SIG-M5 treated with dmso at 0.1 percent for 504 hours (cell line): ENCODE results near the gene ZNF341.
A peak's percentile ranks its signal among the peaks of the same experiment; 100 is the strongest.
"Not testable (repeated sequence)": the region's sequence is repeated elsewhere in the genome, so short reads cannot be mapped to it uniquely, and the experiment has no call there.

Experiments used
- DNase-seq: peaks from one replicate; lab custom pipeline; 2025; ENCODE audit not compliant: unreplicated experiment; lab: John Stamatoyannopoulos, UW

The ZNF341 gene

GRCh38 chr20:33731693-33732165, at the start of gene ZNF341:
TSS of gene ZNF341 (plus strand) at chr20:33731996. CDS start at chr20:33732022, 26 bp downstream.
- DNase-seq, result peak; percentile 91

DNA sequence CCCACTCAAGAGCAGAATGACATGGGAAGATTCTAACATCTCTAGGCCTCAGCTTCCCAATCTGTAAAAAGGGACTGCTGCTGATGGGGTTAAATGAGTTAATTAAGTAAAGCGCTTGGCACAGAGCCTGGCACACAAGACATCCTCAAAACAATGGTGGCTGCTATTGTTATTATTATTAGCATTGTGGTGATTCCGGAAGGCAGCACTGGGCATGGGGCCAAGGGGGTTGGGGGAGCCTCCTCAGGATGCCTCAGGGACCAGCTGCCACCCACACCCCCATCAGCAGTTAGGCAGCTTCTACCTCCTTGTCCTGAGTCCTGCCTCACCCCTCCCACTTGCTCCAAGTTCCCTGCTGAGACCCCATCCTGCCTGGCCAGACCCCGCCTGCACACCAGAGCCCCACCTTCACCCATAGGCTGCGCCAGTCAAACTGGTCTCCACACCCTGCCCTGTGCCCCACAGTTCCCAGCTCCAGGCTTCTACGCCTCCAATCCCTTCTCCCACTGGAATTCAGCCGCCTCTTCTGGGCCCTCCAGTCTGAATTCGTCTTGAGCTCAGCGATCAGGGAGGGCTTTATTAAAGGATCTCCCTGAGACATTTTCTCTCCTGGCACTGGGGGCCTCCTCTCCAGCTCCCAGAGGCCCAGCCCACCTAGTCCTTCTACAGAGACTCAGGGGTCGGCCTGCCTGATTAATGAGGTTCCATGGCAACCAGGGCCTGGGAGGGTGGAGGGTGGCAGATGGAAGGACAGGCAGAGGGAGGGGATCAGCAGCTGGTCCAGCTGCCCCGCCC, 47.1 kb upstream of the ZNF341 start:
- no peak for DNase-seq

- peak; percentile 68 for DNase-seq
Observed at GRCh38 chr20:33685328-33686099, 46.3 kb upstream of the ZNF341 start.

GRCh38 chr20:33686100-33686983, 45.5 kb upstream of the ZNF341 start, which contains the start of gene E2F1:
TSS of gene E2F1 (minus strand) at chr20:33686385. CDS start at chr20:33686264, 121 bp downstream.
- peak; percentile 93 for DNase-seq

DNA sequence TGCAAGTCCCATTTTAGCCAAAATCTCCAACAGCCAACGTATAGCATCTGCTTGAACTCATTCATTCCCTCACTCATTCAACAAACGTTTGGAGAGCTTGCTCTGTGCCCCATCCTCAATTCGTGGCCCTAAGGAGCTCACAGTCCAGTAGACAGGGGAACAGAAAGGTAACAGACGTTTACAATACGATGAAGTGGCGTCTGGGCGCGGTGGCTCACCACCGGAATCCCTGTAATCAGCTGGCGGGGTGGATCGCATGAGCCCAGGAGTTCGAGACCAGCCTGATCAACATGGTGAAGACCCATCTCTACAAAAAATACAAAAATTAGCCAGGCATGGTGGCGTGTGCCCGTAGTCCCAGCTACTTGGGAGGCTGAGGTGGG, 44.8 kb upstream of the ZNF341 start:
- DNase-seq, result no peak

GRCh38 chr20:33687370-33687915, 44.4 kb upstream of the ZNF341 start:
- DNase-seq, result peak; percentile 94

- no peak for DNase-seq
Observed at GRCh38 chr20:33687993-33688937, 43.5 kb upstream of the ZNF341 start.

- no peak for DNase-seq
Observed at GRCh38 chr20:33688938-33689424, 42.8 kb upstream of the ZNF341 start.

- DNase-seq, result no peak
Observed at GRCh38 chr20:33689493-33689892, 42.3 kb upstream of the ZNF341 start.

- peak; percentile 78 for DNase-seq
Observed at GRCh38 chr20:33689973-33690372, 41.8 kb upstream of the ZNF341 start.

- no peak for DNase-seq
Observed at GRCh38 chr20:33693289-33693688, 38.5 kb upstream of the ZNF341 start.

GRCh38 chr20:33693741-33694638, 37.8 kb upstream of the ZNF341 start:
- no peak for DNase-seq

GRCh38 chr20:33694639-33695012, 37.2 kb upstream of the ZNF341 start:
- DNase-seq, result no peak

DNA sequence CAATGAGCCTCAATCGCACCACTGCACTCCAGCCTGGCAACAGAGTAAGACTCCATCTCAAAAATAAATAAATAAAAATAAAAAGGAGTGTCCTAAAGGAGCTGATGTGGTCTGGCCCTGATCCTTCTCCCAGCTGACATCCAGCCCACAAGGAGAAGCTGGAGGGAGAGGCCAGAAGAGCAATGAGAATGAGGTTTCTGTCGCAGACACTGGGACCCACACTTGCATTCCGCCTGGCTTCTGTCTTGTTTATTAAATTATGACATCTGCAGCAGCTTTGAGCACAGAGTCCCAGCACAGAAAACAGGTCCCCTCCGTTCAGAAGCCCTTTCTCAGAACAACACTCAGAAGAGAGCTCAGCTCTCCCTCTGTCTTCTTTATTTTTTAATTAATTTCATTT, 35.3 kb upstream of the ZNF341 start:
- DNase-seq, result no peak

- peak; percentile 64 for DNase-seq
Observed at GRCh38 chr20:33697129-33697528, 34.7 kb upstream of the ZNF341 start.

GRCh38 chr20:33698966-33699365, 32.8 kb upstream of the ZNF341 start:
- DNase-seq, result not testable (repeated sequence)

DNA sequence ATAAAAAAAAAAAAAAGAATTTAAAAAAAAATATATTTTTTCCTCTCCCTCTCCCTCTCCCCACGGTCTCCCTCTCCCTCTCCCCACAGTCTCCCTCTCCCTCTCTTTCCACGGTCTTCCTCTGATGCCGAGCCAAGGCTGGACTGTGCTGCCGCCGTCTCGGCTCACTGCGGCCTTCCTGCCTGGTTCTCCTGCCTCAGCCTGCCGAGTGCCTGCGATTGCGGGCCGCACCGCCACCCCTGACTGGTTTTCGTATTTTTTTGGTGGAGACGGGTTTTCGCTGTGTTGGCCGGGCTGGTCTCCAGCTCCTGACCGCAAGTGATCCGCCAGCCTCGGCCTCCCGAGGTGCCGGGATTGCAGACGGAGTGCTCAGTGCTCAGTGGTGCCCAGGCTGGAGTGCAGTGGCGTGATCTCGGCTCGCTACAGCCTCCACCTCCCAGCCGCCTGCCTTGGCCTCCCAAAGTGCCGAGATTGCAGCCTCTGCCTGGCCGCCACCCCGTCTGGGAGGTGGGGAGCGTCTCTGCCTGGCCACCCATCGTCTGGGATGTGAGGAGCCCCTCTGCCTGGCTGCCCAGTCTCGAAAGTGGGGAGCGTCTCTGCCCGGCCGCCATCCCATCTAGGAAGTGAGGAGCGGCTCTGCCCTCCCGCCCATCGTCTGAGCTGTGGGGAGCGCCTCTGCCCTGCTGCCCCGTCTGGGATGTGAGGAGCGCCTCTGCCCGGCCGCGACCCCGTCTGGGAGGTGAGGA, 30.9 kb upstream of the ZNF341 start:
- DNase-seq, result not testable (repeated sequence)
